Smooth muscle cell of the brain vasculature (primary cell): ENCODE results near the gene TCF12.

Experiments
- DNase-seq: peaks from one replicate; pipeline ENCODE4 v3.0.0-alpha.2; 2012; ENCODE audit warnings: low read depth, low spot score

The TCF12 gene

DNA sequence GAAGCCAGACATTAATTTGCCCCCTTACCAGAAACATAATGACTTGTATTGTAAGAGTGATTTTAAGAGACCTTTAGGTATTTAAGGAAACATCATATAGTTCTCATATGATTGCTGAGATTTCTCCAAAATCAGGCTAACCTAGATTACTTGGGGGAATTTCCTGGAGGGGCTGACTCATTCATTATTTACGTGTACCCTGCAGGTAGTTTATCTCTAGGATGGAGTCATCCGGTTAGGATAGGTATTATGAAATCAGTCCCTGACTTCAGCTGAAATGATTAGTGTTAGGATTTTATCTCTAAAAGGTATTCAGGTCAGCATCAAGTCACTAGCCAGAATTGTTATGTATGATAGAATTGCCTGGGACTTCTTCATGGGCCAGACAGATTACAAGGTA, 97.5 kb downstream of the TCF12 start:
- no peak for DNase-seq

GRCh38 chr15:57017024-57017423, 98.6 kb downstream of the TCF12 start:
- DNase-seq: no peak

GRCh38 chr15:57018151-57018550, 99.7 kb downstream of the TCF12 start:
- no peak for DNase-seq

DNA sequence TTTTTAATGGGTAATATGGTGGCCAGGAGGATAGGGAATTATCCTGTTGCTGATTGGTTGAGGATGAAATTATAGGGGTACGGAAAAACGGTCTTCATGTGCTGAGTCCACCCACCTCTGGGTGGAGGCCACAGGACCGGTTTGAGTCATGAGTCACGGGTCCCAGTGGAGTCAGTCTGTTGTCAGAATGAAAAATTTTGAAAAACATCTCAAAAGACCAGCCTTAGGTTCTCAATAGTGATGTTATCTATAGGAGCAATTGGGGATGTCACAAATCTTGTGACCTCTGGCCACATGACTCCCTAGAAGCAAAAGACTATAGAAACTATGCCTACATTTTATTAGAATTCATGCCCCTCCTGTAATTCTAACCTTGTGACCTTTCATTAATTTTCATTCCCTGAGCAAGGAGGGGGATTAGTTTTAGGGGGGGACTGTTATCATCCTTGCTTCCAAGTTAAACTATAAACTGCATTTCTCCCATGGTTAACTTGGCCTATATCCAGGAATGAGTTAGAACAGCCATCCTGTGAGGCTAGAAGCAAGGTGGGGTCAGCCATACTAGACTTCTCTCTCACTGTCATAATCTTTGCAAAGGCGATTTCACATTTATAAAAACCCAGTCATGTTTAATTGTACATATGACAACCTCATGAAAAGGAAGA, 101.2 kb downstream of the TCF12 start:
- no peak for DNase-seq

GRCh38 chr15:57025264-57025926, 107.0 kb downstream of the TCF12 start:
- no peak for DNase-seq

DNA sequence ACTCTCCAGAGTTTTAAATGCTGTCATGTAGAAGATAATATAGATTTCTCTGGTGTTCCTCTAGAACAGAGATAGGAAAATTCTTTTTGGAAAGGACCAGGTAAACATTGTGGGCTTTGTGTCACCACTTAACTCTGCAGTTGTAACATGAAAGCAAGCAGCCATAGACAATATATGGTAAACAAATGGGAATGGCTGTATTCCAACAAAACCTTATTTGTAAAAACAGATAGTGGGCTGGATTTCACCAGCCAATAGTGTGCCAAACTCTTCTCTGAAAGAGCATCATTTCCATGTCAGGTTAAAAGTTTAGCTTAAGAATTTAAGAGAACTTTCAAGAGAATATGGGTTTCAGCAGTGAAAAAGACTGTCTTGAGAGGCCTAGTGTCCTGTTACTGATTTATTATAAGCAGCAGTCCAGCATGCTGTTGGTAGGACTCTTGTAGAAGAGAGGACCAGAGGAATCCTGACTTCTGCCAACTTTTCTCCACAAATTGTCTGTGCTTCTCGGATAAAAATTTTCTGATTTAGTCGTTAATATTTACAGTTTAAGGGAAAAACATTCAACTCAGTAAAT, 107.7 kb downstream of the TCF12 start:
- no peak for DNase-seq

- no peak for DNase-seq
Observed at GRCh38 chr15:57027596-57027995, 109.2 kb downstream of the TCF12 start.

- no peak for DNase-seq
Observed at GRCh38 chr15:57028176-57028575, 109.7 kb downstream of the TCF12 start.

DNA sequence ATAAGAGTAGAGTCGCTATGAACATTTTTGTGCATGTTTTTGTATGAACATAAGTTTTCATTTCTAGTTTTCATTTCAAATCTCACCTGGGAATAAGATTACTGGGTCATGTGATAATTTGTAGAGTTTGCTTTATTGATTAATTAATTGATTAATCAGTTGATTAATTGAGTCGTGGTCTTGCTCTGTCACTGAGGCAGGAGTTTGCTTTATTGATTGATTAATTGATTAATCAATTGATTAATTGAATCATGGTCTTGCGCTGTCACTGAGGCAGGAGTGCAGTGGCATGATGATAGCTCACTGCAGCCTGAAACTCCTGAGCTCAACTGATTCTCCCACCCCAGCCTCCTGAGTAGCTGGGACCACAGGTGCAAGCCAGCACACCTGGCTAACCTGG, 111.6 kb downstream of the TCF12 start:
- DNase-seq: no peak

DNA sequence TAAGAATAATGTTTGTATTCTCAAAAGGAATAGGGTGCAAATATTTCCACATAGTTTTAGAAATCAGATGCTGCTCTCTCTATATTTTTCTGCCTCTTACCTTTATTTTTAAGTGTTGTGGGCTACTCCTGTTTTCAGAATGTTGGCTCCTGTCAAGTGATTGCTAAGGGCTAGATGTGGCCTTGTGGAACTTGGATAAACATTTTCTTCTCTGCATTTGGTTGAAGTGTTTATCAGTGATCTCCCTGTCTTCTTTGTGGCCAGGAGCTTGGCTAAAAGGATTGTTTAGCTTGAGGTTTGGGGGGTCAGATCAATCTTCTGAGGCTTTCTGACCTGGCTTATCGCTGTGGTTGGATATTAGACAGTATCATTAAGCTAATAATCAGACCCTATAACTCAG, 112.6 kb downstream of the TCF12 start:
- no peak for DNase-seq

- peak; percentile 28 for DNase-seq
Observed at GRCh38 chr15:57031605-57032004, 113.2 kb downstream of the TCF12 start.

GRCh38 chr15:57032338-57032737, 113.9 kb downstream of the TCF12 start:
- DNase-seq: no peak

DNA sequence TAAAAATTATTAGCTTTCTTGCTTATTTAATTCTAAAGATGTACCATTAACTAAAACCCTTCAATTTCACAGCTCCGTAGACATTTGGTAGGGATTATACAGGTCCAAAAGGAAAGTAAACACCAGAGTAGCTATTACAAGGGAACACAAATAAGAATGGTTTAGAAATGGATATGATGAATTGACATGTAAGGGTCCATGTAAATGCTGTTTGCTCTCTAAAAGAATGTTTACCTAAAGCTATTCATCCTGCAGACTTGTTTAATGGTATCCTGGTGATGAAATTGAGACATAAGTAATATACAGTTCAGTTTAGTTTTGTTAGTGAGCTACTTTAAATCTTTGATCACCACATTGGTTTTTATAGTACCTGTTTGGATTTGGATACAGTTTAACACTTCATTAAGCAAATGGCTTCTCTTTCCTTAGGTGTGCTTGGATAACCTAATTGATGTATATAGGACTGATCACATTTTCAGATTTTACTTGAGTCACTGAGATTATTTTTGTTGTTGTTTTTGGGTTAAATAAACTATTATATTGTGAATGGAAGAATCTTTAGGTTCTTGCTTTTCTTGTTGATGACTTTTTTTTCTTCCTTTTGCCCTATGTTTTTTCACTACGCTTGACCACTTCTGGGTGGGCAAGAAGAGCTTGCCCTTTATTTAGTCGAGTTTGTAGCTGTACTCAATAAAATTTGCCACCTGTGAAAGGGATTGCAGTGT, 115.4 kb downstream of the TCF12 start:
- no peak for DNase-seq

- DNase-seq: no peak
Observed at GRCh38 chr15:57034613-57035012, 116.2 kb downstream of the TCF12 start.

DNA sequence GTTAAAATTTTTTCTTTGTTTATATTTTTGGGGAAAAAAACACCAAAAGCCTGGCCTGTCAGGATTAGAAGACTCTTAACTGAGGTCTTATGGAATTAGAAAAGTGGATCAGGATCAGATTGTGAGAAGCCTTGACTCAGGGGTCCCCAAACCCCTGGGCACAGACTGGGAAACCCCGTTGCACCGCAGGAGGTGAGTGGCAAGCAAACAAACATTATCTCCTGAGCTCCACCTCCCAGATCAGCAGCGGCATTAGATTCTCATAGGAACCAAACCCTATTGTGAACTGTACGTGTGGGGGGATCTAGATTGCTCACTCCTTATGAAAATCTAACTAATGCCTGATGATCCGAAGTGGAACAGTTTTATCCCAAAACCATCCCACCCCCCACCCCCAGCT, 117.2 kb downstream of the TCF12 start:
- DNase-seq: no peak

- no peak for DNase-seq
Observed at GRCh38 chr15:57036352-57036751, 117.9 kb downstream of the TCF12 start.

- DNase-seq: no peak
Observed at GRCh38 chr15:57037548-57037947, 119.1 kb downstream of the TCF12 start.

DNA sequence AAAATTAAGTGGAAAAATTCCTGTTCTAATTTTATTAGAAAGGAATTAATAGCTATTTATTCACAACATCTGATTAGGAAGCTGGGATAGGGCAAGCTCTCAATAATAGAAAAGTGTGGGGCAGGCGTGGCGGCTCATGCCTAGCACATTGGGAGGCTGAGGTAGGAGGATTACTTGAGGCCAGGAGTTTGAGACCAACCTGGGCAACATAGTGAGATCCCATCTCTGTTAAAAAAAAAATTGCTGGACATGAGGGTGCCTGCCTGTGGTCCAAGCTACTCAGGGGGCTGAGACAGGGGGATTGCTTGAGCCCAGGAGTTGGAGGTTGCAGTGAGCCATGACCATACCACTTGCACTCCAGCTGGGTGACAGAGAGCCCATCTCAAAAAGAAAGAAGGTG, 119.6 kb downstream of the TCF12 start:
- DNase-seq: no peak

DNA sequence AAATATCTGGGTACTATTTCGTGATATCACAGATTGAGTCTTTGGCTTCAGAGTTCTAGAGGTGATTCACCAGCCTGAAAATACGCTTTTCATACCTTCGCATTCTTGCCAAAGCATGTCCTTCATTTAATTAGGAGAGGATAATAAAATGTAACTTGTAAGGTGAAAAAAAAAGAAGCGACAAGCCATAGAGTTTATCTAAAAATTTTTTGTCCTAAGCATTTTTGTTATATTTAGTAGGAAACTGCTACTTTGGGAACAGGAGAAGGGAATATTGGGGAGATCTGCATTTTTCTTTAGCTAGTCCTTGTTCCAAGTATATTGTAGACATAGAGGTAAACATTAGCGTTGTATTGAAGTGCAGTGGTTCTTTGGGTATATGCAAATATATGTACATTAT, 120.1 kb downstream of the TCF12 start:
- DNase-seq: no peak

- DNase-seq: no peak
Observed at GRCh38 chr15:57041416-57041815, 123.0 kb downstream of the TCF12 start.

DNA sequence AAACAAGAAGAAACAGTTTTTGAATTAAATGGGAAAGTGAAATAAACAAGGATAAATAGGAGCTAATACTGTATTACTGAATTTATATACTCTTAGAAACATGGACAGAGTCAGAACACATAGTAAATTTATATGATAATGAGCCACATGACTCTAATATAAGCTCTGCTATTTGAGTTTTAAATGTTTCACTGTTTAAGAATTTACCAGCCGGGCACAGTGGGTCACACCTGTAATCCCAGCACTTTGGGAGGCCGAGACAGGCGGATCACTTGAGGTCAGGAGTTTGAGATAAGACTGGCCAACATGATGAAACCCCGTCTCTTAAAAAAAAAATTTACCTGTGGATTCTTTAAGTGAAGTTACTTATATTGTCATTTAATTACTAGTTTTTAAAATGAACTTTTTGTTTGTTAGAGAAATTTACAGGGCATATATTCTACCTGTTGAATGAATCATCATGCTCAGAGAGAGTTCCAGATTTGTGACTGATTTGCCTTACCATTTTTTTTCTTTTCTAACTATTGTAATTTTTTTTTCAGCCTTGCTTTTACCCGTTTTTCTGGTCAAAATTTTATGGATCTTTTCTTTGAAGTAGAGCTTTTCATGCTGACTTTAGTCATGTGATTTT, 125.7 kb downstream of the TCF12 start:
- DNase-seq: no peak

- DNase-seq: no peak
Observed at GRCh38 chr15:57044970-57045369, 126.5 kb downstream of the TCF12 start.
